CD4-positive, alpha-beta memory T cell (primary cell): Measurements from ENCODE around the gene DHX29. TPM values are rescaled to one million over a fixed set of nuclear protein-coding genes. Genes with fewer than 3 reads are reported as not detected.

Experiments
- CTCF ChIA-PET: fragments of 350-600 bp; sonication (Branson Sonifier 250); formaldehyde crosslinking; loops from one replicate; lab custom pipeline; 2021; ENCODE audit warnings: inconsistent platforms; ENCODE audit not compliant: partially characterized antibody; lab: Charles Lee
- POLR2A ChIA-PET: fragments of 350-600 bp; sonication (Branson Sonifier 250); formaldehyde crosslinking; loops from one replicate; lab custom pipeline; 2021; ENCODE audit not compliant: partially characterized antibody; lab: Charles Lee
- DNase-seq, 5 donors: peaks; one replicate each; pipeline versions ENCODE4 v3.0.0 to v3.0.0-alpha.2; 2020 to 2022; ENCODE audit warnings: mixed read lengths in 1 of 5
- H3K27ac ChIP-seq: one replicate; pipeline ENCODE4 v1.7.0; 2013; ENCODE audit warnings: low read depth, low read length
- H3K27me3 ChIP-seq: 2 replicates; pipeline ENCODE4 v1.7.0; 2013; ENCODE audit warnings: mild to moderate bottlenecking, low read length, moderate library complexity; ENCODE audit not compliant: insufficient read depth
- H3K36me3 ChIP-seq: 2 replicates; pipeline ENCODE4 v1.7.0; 2013; ENCODE audit warnings: mild to moderate bottlenecking, low read length, moderate library complexity; ENCODE audit not compliant: insufficient read depth
- H3K4me1 ChIP-seq: 2 replicates; pipeline ENCODE4 v1.7.0; 2013; ENCODE audit warnings: mild to moderate bottlenecking, low read length, moderate library complexity; ENCODE audit not compliant: insufficient read depth
- H3K4me3 ChIP-seq, 2 donors: one replicate each; pipeline ENCODE4 v1.7.0; 2013; ENCODE audit warnings: low read length in 2 of 2, mild to moderate bottlenecking in 1 of 2
- H3K9me3 ChIP-seq, 2 donors: one replicate each; pipeline ENCODE4 v1.7.0; 2013; ENCODE audit warnings: low read length in 2 of 2, control low read depth in 1 of 2; ENCODE audit not compliant: control insufficient read depth in 1 of 2
- H3K27ac Mint-ChIP-seq, 7 donors: one replicate each; pipeline ENCODE4 v1.8.0; 2020 to 2021; ENCODE audit warnings: mixed read lengths in 7 of 7, mild to moderate bottlenecking in 6 of 7, inconsistent platforms in 3 of 7, moderate library complexity in 3 of 7
- H3K27me3 Mint-ChIP-seq, 2 donors: one replicate each; pipeline ENCODE4 v1.8.0; 2020 to 2021; ENCODE audit warnings: mixed read lengths in 2 of 2
- H3K36me3 Mint-ChIP-seq, 2 donors: one replicate each; pipeline ENCODE4 v1.8.0; 2020 to 2021; ENCODE audit warnings: mixed read lengths in 2 of 2, inconsistent platforms in 1 of 2, mild to moderate bottlenecking in 1 of 2
- H3K4me1 Mint-ChIP-seq, 4 donors: one replicate each; pipeline ENCODE4 v1.8.0; 2020 to 2021; ENCODE audit warnings: mixed read lengths in 4 of 4, mild to moderate bottlenecking in 1 of 4
- H3K4me3 Mint-ChIP-seq, 8 donors: one replicate each; pipeline ENCODE4 v1.8.0; 2020 to 2021; ENCODE audit warnings: mixed read lengths in 8 of 8, mild to moderate bottlenecking in 7 of 8, moderate library complexity in 6 of 8, inconsistent platforms in 3 of 8
- H3K9me3 Mint-ChIP-seq, 8 donors: one replicate each; pipeline ENCODE4 v1.8.0; 2020 to 2021; ENCODE audit warnings: mixed read lengths in 8 of 8, mild to moderate bottlenecking in 5 of 8, inconsistent platforms in 3 of 8, moderate library complexity in 1 of 8
- intact Hi-C: fragments of 100-400 bp; cut with micrococcal nuclease; formaldehyde crosslinking; loops from one replicate; pipeline ENCODE4 v1.15.1; 2023
- polyA plus RNA-seq, 2 donors: library from polyadenylated mRNA; unstranded; fragments of 300-500 nt; fragmentation: Illumina TruSeq; gene quantifications; one replicate each; pipeline ENCODE4 v1.2.3, GENCODE V29; 2021
- total RNA-seq, 2 experiments: library from RNA; stranded (reverse); gene quantifications; one replicate each; pipeline ENCODE4 v1.2.3, GENCODE V29; 2021

Gene DHX29
- total and polyA plus RNA-seq, 4 experiments from 2014 or later = 11.6 to 22.5 (median 19.8) TPM

DNA sequence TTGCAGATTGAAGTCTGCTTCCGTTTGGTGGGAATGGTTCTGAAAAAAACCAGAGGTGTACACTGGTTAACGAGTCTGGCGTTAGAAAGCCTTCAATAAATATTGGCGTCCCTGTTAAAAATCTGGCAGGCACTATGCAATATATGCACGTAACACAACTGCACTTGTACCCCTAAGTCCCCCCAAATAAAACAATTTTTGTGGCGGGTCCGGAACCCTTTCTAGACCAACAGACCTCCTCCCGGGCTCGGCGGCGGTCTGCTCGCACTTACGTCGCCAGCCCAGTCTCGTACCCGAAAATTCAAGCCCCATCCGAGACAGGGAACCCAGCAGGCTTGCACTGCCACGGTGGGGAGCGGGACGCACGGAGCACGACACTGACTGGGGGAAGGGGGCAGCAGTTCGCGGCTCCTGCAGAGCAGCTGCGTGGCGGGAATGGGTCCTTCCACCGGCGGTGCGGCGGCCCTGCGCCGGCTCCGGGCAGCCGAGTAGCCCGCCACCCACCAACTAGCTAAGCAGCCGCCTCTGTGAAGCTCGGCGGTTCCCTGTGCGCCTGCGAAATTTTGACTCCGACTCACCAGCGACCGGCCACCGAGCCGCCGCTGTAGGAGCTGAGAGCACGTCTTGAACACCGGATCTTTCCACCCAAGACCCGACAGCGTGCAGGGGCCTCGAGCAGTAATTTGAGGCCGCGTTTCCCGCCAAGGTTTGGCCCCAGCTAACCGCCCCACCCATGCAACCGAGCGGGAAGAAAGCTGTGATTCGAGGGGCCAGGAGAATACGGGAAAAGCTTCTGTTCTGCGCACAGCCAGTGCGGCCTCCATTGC is 84.3 kb downstream of the DHX29 start:
- Mint-ChIP-seq H3K4me3 (peak overlapping the region in 7 of 8 donors; percentile 3 to 72 (median 48)), H3K9me3 (peaks cover 0 to 4% (median 0%) of the 10 kb centered on the region in 8 donors), H3K4me1 (peaks cover 16 to 48% (median 33%) of the 10 kb centered on the region in 4 donors), H3K36me3 (no peaks in the 10 kb centered on the region), H3K27me3 (peaks cover 66 to 68% of the 10 kb centered on the region in 2 donors), H3K27ac (peak overlapping the region in 1 of 7 donors; percentile 12)
- Histone ChIP-seq H3K4me1 (peaks cover 46% of the 10 kb centered on the region), H3K9me3 (no peaks in the 10 kb centered on the region), H3K4me3 (no peak overlapping the region), H3K36me3 (no peaks in the 10 kb centered on the region), H3K27me3 (peaks cover 75% of the 10 kb centered on the region), H3K27ac (no peak overlapping the region)
- ChIA-PET POLR2A (interaction anchor here (0.6 to 1.5 kb wide), 2 partner anchors 10 to 204 kb away, joined by 3 to 7 read pairs; partner anchors contain the start of gene CCNO), CTCF (interaction anchor here (1.2 kb wide), 1 partner anchor 51 kb away, joined by 5 read pairs; no protein-coding TSS in a partner anchor)
- no peak for DNase-seq
- intact Hi-C loops = no loop called here

GRCh38 chr5:55222092-55222984 is 85.2 kb downstream of the DHX29 start:
- Mint-ChIP-seq H3K4me1 (peaks cover 12 to 41% (median 26%) of the 10 kb centered on the region in 4 donors), H3K27me3 (peaks cover 58 to 64% of the 10 kb centered on the region in 2 donors), H3K27ac (peak overlapping the region in 1 of 7 donors; percentile 12), H3K9me3 (peaks cover 0 to 4% (median 0%) of the 10 kb centered on the region in 8 donors), H3K4me3 (peak overlapping the region in 5 of 8 donors; percentile 31 to 72 (median 58)), H3K36me3 (no peaks in the 10 kb centered on the region)
- DNase-seq = peak in 1 of 5 donors; percentile 5
- H3K9me3 ChIP-seq = no peaks in the 10 kb centered on the region
- peaks cover 67% of the 10 kb centered on the region for H3K27me3 ChIP-seq
- ChIA-PET POLR2A (no interaction called here), CTCF (no interaction called here)
- intact Hi-C loops = no loop called here
- no peak overlapping the region for H3K27ac ChIP-seq
- no peaks in the 10 kb centered on the region for H3K36me3 ChIP-seq
- H3K4me3 ChIP-seq = no peak overlapping the region
- H3K4me1 ChIP-seq = peaks cover 38% of the 10 kb centered on the region

DNA sequence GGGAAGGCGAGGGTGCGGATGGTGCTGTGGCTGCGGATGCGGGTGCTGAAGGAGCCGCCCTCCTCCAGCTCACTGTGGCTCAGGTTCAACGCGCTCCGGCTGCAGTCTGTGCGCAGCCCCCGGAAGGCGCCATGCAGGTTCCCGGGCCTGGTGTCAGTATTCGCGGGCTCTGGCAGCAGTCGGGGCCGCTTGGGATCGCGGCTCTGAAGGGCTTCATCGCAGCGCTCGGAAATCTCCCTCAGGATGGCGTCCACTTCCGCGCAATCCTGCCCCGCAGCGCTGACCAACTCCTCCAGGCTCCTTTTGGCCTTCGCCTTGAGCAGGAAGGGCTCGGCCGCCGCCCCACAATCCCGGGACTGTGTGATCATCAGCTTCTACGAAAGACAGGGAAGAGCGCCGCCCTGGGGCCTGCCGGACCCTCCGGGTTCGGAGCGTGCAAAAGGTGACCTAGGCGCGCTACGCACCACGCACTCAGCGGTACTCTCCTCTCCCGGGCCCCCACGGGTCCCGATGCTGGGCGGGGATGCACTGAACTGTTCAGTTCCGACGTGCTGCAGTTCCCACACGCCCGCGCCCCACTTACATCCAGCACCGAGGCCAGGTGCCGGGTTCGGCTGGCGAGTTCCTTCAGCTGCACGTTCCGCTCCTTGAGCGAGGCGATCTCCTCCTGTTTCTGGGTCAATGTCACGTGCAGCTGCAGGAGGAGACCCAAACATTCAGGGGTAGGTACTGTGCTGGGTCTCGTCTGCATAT is 86.9 kb downstream of the DHX29 start:
- H3K4me1 ChIP-seq = peaks cover 28% of the 10 kb centered on the region
- intact Hi-C loops = no loop called here
- H3K36me3 ChIP-seq = no peaks in the 10 kb centered on the region
- peaks cover 55 to 60% of the 10 kb centered on the region in 2 donors for H3K27me3 Mint-ChIP-seq
- peaks cover 0 to 4% (median 0%) of the 10 kb centered on the region in 8 donors for H3K9me3 Mint-ChIP-seq
- peak overlapping the region in 1 of 2 donors; percentile 28 for H3K4me3 ChIP-seq
- H3K27me3 ChIP-seq = peaks cover 57% of the 10 kb centered on the region
- no peak overlapping the region for H3K27ac ChIP-seq
- H3K36me3 Mint-ChIP-seq = no peaks in the 10 kb centered on the region
- peaks cover 9 to 32% (median 22%) of the 10 kb centered on the region in 4 donors for H3K4me1 Mint-ChIP-seq
- CTCF ChIA-PET = interaction anchor here (0.6 kb wide), 1 partner anchor 1988 kb away, joined by 4 read pairs; no protein-coding TSS in a partner anchor
- DNase-seq = peak in 1 of 5 donors; percentile 15
- H3K9me3 ChIP-seq = no peaks in the 10 kb centered on the region
- no peak overlapping the region for H3K27ac Mint-ChIP-seq
- H3K4me3 Mint-ChIP-seq = peak overlapping the region; percentile 15 to 76 (median 72)
- POLR2A ChIA-PET = interaction anchor here (1.1 kb wide), 1 partner anchor 12 kb away, joined by 4 read pairs; no protein-coding TSS in a partner anchor

GRCh38 chr5:55219770-55220169 is 87.7 kb downstream of the DHX29 start:
- H3K27me3 ChIP-seq = peaks cover 49% of the 10 kb centered on the region
- no peak overlapping the region for H3K27ac ChIP-seq
- H3K27me3 Mint-ChIP-seq = peaks cover 50 to 51% of the 10 kb centered on the region in 2 donors
- no peaks in the 10 kb centered on the region for H3K9me3 ChIP-seq
- POLR2A ChIA-PET = no interaction called here
- no peak for DNase-seq
- peaks cover 9 to 32% (median 21%) of the 10 kb centered on the region in 4 donors for H3K4me1 Mint-ChIP-seq
- peaks cover 28% of the 10 kb centered on the region for H3K4me1 ChIP-seq
- no peak overlapping the region for H3K27ac Mint-ChIP-seq
- H3K36me3 ChIP-seq = no peaks in the 10 kb centered on the region
- peaks cover 0 to 4% (median 0%) of the 10 kb centered on the region in 8 donors for H3K9me3 Mint-ChIP-seq
- no peaks in the 10 kb centered on the region for H3K36me3 Mint-ChIP-seq
- H3K4me3 Mint-ChIP-seq = peak overlapping the region in 5 of 8 donors; percentile 10 to 76 (median 70)
- intact Hi-C loops = no loop called here
- CTCF ChIA-PET = no interaction called here
- no peak overlapping the region for H3K4me3 ChIP-seq

- H3K27ac ChIP-seq = no peak overlapping the region
- no peaks in the 10 kb centered on the region for H3K36me3 Mint-ChIP-seq
- H3K4me1 ChIP-seq = peaks cover 28% of the 10 kb centered on the region
- no peaks in the 10 kb centered on the region for H3K36me3 ChIP-seq
- peaks cover 44 to 48% of the 10 kb centered on the region in 2 donors for H3K27me3 Mint-ChIP-seq
- intact Hi-C loops = no loop called here
- CTCF ChIA-PET = no interaction called here
- peaks cover 9 to 32% (median 20%) of the 10 kb centered on the region in 4 donors for H3K4me1 Mint-ChIP-seq
- POLR2A ChIA-PET = no interaction called here
- peaks cover 0 to 4% (median 0%) of the 10 kb centered on the region in 8 donors for H3K9me3 Mint-ChIP-seq
- H3K9me3 ChIP-seq = no peaks in the 10 kb centered on the region
- H3K4me3 ChIP-seq = no peak overlapping the region
- H3K27ac Mint-ChIP-seq = no peak overlapping the region
- peak overlapping the region in 1 of 8 donors; percentile 52 for H3K4me3 Mint-ChIP-seq
- peaks cover 40% of the 10 kb centered on the region for H3K27me3 ChIP-seq
- no peak for DNase-seq
Observed at GRCh38 chr5:55218967-55219366, 88.5 kb downstream of the DHX29 start.

GRCh38 chr5:55211184-55211874 is 96.2 kb downstream of the DHX29 start:
- H3K4me3 Mint-ChIP-seq = no peak overlapping the region
- Histone ChIP-seq H3K4me1 (no peaks in the 10 kb centered on the region), H3K36me3 (no peaks in the 10 kb centered on the region), H3K4me3 (no peak overlapping the region), H3K9me3 (no peaks in the 10 kb centered on the region), H3K27me3 (no peaks in the 10 kb centered on the region), H3K27ac (no peak overlapping the region)
- CTCF ChIA-PET = no interaction called here
- H3K27me3 Mint-ChIP-seq = peaks cover 8 to 10% of the 10 kb centered on the region in 2 donors
- no peaks in the 10 kb centered on the region for H3K9me3 Mint-ChIP-seq
- no peaks in the 10 kb centered on the region for H3K36me3 Mint-ChIP-seq
- intact Hi-C loops = no loop called here
- H3K27ac Mint-ChIP-seq = no peak overlapping the region
- DNase-seq = no peak
- H3K4me1 Mint-ChIP-seq = peaks cover 0 to 2% (median 0%) of the 10 kb centered on the region in 4 donors
- POLR2A ChIA-PET = interaction anchor here (1.0 kb wide), 1 partner anchor 21 kb away, joined by 3 read pairs; no protein-coding TSS in a partner anchor
